Measurements from ENCODE around the gene GPC6. TPM values are rescaled to one million over a fixed set of nuclear protein-coding genes. Genes with fewer than 3 reads are reported as not detected.

The GPC6 gene
- total and polyA plus RNA-seq, 9 of the 15 experiments (the other 6 are each of a cell fraction or from before 2014, with no cell fraction given) = under 0.01 to 0.20 (median 0.01) TPM; not detected in 4

- TF ChIP-seq TAF7 (tag; IDR thresholded peaks at IDR 0.05) (no peak), ZNF311 (CRISPR knock-in tag; IDR thresholded peaks at IDR 0.05) (no peak), SP1 (CRISPR knock-in tag; IDR thresholded peaks at IDR 0.05) (no peak)
Observed at GRCh38 chr13:94007072-94007471, 780.5 kb downstream of the GPC6 start (continued).

DNA sequence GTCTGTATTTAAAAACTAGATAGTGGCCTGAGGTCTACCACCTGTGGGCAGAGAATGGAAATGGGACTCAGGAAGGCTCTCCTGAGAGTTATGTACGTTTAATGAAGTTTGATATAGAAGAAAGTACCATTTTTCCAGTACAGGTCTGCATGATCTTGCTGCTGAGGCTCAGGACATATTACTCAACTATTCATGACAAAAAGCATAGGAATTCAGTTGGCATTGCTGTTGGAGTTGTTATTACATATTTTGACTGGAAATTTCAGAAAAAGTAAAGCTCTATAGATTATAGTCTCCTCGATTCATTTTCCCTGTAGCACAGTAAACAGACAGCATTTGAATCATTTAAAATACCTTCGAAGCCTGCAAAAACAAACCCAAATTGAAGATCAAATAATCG is 783.1 kb downstream of the GPC6 start:
- H3K4me1 ChIP-seq (replicated peaks in 1 of 2; ENCODE audit: control insufficient read depth in 2 of 2, insufficient read depth in 2 of 2, low read length in 2 of 2) = no peaks in the 10 kb centered on the region
- H3K9me3 ChIP-seq (replicated peaks; ENCODE audit: control insufficient read depth, insufficient read depth, low read depth, low read length) = no peaks in the 10 kb centered on the region
- no peaks in the 10 kb centered on the region for H3K27me3 ChIP-seq (ENCODE audit: control insufficient read depth in 2 of 2, insufficient read depth in 2 of 2, low read length in 2 of 2)
- H3K36me3 ChIP-seq (ENCODE audit: control insufficient read depth, insufficient read depth, low read length) = no peaks in the 10 kb centered on the region
- ChIA-PET CTCF (ENCODE audit: low intra/inter-chr PET ratio) (no interaction called here), POLR2A (no interaction called here)
- no peak overlapping the region for H2AFZ ChIP-seq (ENCODE audit: low read depth, low read length)
- FAIRE-seq = no peak
- BruUV-seq (replicated peaks) = no TSS peak
- DNase-seq (ENCODE audit: extremely low read depth in 1 of 4, low spot score in 3 of 4) = no peak
- TF ChIP-seq ZNF41 (CRISPR knock-in tag; conservative IDR thresholded peaks at IDR 0.05) = no peak
- TF ChIP-seq SIRT6 (IDR thresholded peaks at IDR 0.05; ENCODE audit: low read depth, low read length) = no peak
- in situ Hi-C loops (cut with MboI) = no loop called here
- no peak for ATAC-seq
- H4K20me1 ChIP-seq (replicated peaks; ENCODE audit: control insufficient read depth, insufficient read depth, low read length) = no peaks in the 10 kb centered on the region
- H3K9ac ChIP-seq (ENCODE audit: insufficient read depth in 1 of 2, low read depth in 2 of 2, low read length in 2 of 2) = no peak overlapping the region
- intact Hi-C loops (cut with micrococcal nuclease) = no loop called here
- 0% methylated on average over 3 of the region's 4 CpGs for WGBS (ENCODE audit: insufficient coverage, low coverage, missing lambda C conversion rate)
- H3K27ac ChIP-seq (ENCODE audit: extremely low read depth, low read depth, low read length) = no peak overlapping the region
- H3K4me3 ChIP-seq = no peak overlapping the region
- no peaks in the 10 kb centered on the region for H3K9me1 ChIP-seq (ENCODE audit: control insufficient read depth, insufficient read depth, low read length)
- H3K79me2 ChIP-seq (ENCODE audit: control insufficient read depth, insufficient read depth, low read length) = no peaks in the 10 kb centered on the region
- no peak overlapping the region for H3K4me2 ChIP-seq (ENCODE audit: insufficient read depth, low read length)

- H3K4me2 ChIP-seq (ENCODE audit: insufficient read depth, low read length) = no peak overlapping the region
- intact Hi-C loops (cut with micrococcal nuclease) (no loop called here), in situ Hi-C loops (cut with MboI) (no loop called here)
- H3K27ac ChIP-seq (ENCODE audit: extremely low read depth, low read depth, low read length) = no peak overlapping the region
- DNase-seq (ENCODE audit: extremely low read depth in 1 of 4, low spot score in 3 of 4) (no peak), ATAC-seq (no peak), FAIRE-seq (no peak)
- H2AFZ ChIP-seq (ENCODE audit: low read depth, low read length) = no peak overlapping the region
- no peaks in the 10 kb centered on the region for H3K4me1 ChIP-seq (replicated peaks in 1 of 2; ENCODE audit: control insufficient read depth in 2 of 2, insufficient read depth in 2 of 2, low read length in 2 of 2)
- TF ChIP-seq, protein P1, sequence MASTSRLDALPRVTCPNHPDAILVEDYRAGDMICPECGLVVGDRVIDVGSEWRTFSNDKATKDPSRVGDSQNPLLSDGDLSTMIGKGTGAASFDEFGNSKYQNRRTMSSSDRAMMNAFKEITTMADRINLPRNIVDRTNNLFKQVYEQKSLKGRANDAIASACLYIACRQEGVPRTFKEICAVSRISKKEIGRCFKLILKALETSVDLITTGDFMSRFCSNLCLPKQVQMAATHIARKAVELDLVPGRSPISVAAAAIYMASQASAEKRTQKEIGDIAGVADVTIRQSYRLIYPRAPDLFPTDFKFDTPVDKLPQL (IDR thresholded peaks at IDR 0.05; ENCODE audit: extremely low read depth, insufficient read length) = no peak
- TF ChIP-seq TOE1 (IDR thresholded peaks at IDR 0.05; ENCODE audit: borderline replicate concordance) (no peak), TOE1 (CRISPR knock-in tag; IDR thresholded peaks at IDR 0.05; ENCODE audit: borderline replicate concordance, low read depth) (no peak), TAL1 (IDR thresholded peaks at IDR 0.05) (no peak)
- no peaks in the 10 kb centered on the region for H3K79me2 ChIP-seq (ENCODE audit: control insufficient read depth, insufficient read depth, low read length)
- H3K36me3 ChIP-seq (ENCODE audit: control insufficient read depth, insufficient read depth, low read length) = no peaks in the 10 kb centered on the region
- 0% methylated on average over 2 of the region's 2 CpGs for WGBS (ENCODE audit: insufficient coverage, low coverage, missing lambda C conversion rate)
- no peaks in the 10 kb centered on the region for H3K27me3 ChIP-seq (ENCODE audit: control insufficient read depth in 2 of 2, insufficient read depth in 2 of 2, low read length in 2 of 2)
- H3K9ac ChIP-seq (ENCODE audit: insufficient read depth in 1 of 2, low read depth in 2 of 2, low read length in 2 of 2) = no peak overlapping the region
- ChIA-PET POLR2A (no interaction called here), CTCF (ENCODE audit: low intra/inter-chr PET ratio) (no interaction called here)
- no peaks in the 10 kb centered on the region; the same call in 1 of the 2 replicates for H3K9me3 ChIP-seq (replicated peaks; ENCODE audit: control insufficient read depth, insufficient read depth, low read depth, low read length)
- no peaks in the 10 kb centered on the region for H4K20me1 ChIP-seq (replicated peaks; ENCODE audit: control insufficient read depth, insufficient read depth, low read length)
- no peak overlapping the region for H3K4me3 ChIP-seq
- H3K9me1 ChIP-seq (ENCODE audit: control insufficient read depth, insufficient read depth, low read length) = no peaks in the 10 kb centered on the region
- no TSS peak for BruUV-seq (replicated peaks)
Observed at GRCh38 chr13:94014461-94014860, 787.9 kb downstream of the GPC6 start.
